H1 (cell line): Measurements from ENCODE around the gene SLC27A2. TPM values are rescaled to one million over a fixed set of nuclear protein-coding genes. Genes with fewer than 3 reads are reported as not detected.

Experiments
- BACH1 ChIP-seq: IDR thresholded peaks from 2 replicates; pipeline ENCODE4 v1.6.1; 2012; ENCODE audit warnings: low read length, improper control_type of control experiment
- BRCA1 ChIP-seq: IDR thresholded peaks from 2 replicates; pipeline ENCODE4 v1.6.1; 2012; ENCODE audit warnings: low read depth, low read length, improper control_type of control experiment
- CHD7 ChIP-seq: fragments of 300-600 bp; sonication (generic); IDR thresholded peaks from 2 replicates; pipeline ENCODE4 v1.7.1; 2012; ENCODE audit warnings: low read length, moderate library complexity, mild to moderate bottlenecking, inconsistent platforms; ENCODE audit not compliant: insufficient replicate concordance
- JUN ChIP-seq: IDR thresholded peaks from 2 replicates; pipeline ENCODE4 v1.6.1; 2011; ENCODE audit warnings: low read depth, mild to moderate bottlenecking, improper control_type of control experiment, low read length
- POU5F1 ChIP-seq: IDR thresholded peaks from 2 replicates; pipeline ENCODE4 v1.6.1; 2011; ENCODE audit warnings: low read depth, mild to moderate bottlenecking, low read length, moderate library complexity
- RFX5 ChIP-seq: IDR thresholded peaks from 2 replicates; pipeline ENCODE4 v1.6.1; 2011; ENCODE audit warnings: low read depth, low read length, improper control_type of control experiment, borderline replicate concordance
- SP1 ChIP-seq: IDR thresholded peaks from 2 replicates; pipeline ENCODE4 v1.6.1; 2011; ENCODE audit warnings: low read depth, low read length
- ZNF274 ChIP-seq: IDR thresholded peaks from 2 replicates; pipeline ENCODE4 v1.7.0; 2012; ENCODE audit warnings: low read length, borderline replicate concordance; ENCODE audit errors: extremely low read depth
- polyA plus RNA-seq, 7 experiments: library from polyadenylated mRNA; depleted of rRNA in 3 of 7; stranded (reverse) in 5 of 7; unstranded in 2 of 7; fragments of >200 nt in 5 of 7; fragments of 200-250 nt in 2 of 7; gene quantifications; 1 replicate in 5 of 7; 2 replicates in 1 of 7; 4 replicates in 1 of 7; pipeline versions ENCODE4 v1.2.1 to v1.2.3, GENCODE V29; 2011 to 2013; ENCODE audit warnings: missing spikeins in 2 of 7, mixed read lengths in 2 of 7
- total RNA-seq: library from RNA; stranded (reverse); fragmentation: NEBNext Ultra II Directional; extraction: Animal tissue kit (Norgen Biotek cat#: 25700); gene quantifications from 2 replicates; pipeline ENCODE4 v1.2.1, GENCODE V29; 2021

SLC27A2 gene
- total and polyA plus RNA-seq, 2 of the 8 experiments (the other 6 are each of a cell fraction or from before 2014, with no cell fraction given) = 5.6 to 5.8 TPM

GRCh38 chr15:50186752-50187151 is 4.8 kb downstream of the SLC27A2 start (continued):
- no peak for TF ChIP-seq CHD7
- TF ChIP-seq JUN = no peak
- TF ChIP-seq POU5F1 = no peak
- no peak for TF ChIP-seq BRCA1
- no peak for TF ChIP-seq SP1
- TF ChIP-seq RFX5 = no peak
- TF ChIP-seq ZNF274 = no peak
- TF ChIP-seq BACH1 = no peak
